ENCODE results near the gene IL27RA.

Gene IL27RA

GRCh38 chr19:14058182-14059092 is 26.9 kb downstream of the IL27RA start:
- no peak for DNase-seq (ENCODE audit: low read depth in 3 of 3)

- peak in 1 of 3 experiments; percentile 54 for DNase-seq (ENCODE audit: low read depth in 3 of 3)
Observed at GRCh38 chr19:14059093-14059480, 27.5 kb downstream of the IL27RA start.

GRCh38 chr19:14059652-14060155 is 28.1 kb downstream of the IL27RA start:
- no peak for DNase-seq (ENCODE audit: low read depth in 3 of 3)

- no peak for DNase-seq (ENCODE audit: low read depth in 3 of 3)
Observed at GRCh38 chr19:14061081-14061749, 29.7 kb downstream of the IL27RA start.

- DNase-seq (ENCODE audit: low read depth in 3 of 3) = no peak
Observed at GRCh38 chr19:14061751-14062557, 30.4 kb downstream of the IL27RA start, which contains the start of gene PALM3. Gene PALM3 (minus strand): TSS chr19:14062076. CDS start chr19:14061980, 96 bp downstream.

- DNase-seq (ENCODE audit: low read depth in 3 of 3) = no peak
Observed at GRCh38 chr19:14062558-14062855, 30.9 kb downstream of the IL27RA start.

GRCh38 chr19:14063105-14063504 is 31.5 kb downstream of the IL27RA start:
- no peak for DNase-seq (ENCODE audit: low read depth in 3 of 3)

GRCh38 chr19:14066134-14066533 is 34.6 kb downstream of the IL27RA start:
- DNase-seq (ENCODE audit: low read depth in 3 of 3) = no peak

- DNase-seq (ENCODE audit: low read depth in 3 of 3) = no peak
Observed at GRCh38 chr19:14070268-14071050, 38.9 kb downstream of the IL27RA start.

GRCh38 chr19:14072535-14073260 is 41.1 kb downstream of the IL27RA start, which contains the start of gene MISP3:
Gene MISP3 (plus strand): TSS chr19:14072786. CDS start chr19:14073310, 524 bp downstream.
- DNase-seq (ENCODE audit: low read depth in 3 of 3) = peak in 1 of 3 experiments; percentile 55

- peak in 2 of 3 experiments; percentile 59 to 73 for DNase-seq (ENCODE audit: low read depth in 3 of 3)
Observed at GRCh38 chr19:14073261-14073924, 41.8 kb downstream of the IL27RA start.

GRCh38 chr19:14073925-14074838 is 42.6 kb downstream of the IL27RA start:
- DNase-seq (ENCODE audit: low read depth in 3 of 3) = peak in 1 of 3 experiments; percentile 40

GRCh38 chr19:14078411-14078810 is 46.8 kb downstream of the IL27RA start:
- DNase-seq (ENCODE audit: low read depth in 3 of 3) = no peak

GRCh38 chr19:14080887-14081796 is 49.6 kb downstream of the IL27RA start:
- peak; percentile 97 to 100 (median 99) for DNase-seq (ENCODE audit: low read depth in 3 of 3)

- DNase-seq (ENCODE audit: low read depth in 3 of 3) = peak in 1 of 3 experiments; percentile 19
Observed at GRCh38 chr19:14081797-14082674, 50.5 kb downstream of the IL27RA start.

GRCh38 chr19:14082675-14082960 is 51.1 kb downstream of the IL27RA start:
- DNase-seq (ENCODE audit: low read depth in 3 of 3) = no peak

All from stimulated activated CD4-positive, alpha-beta T cell treated with anti-CD3 and anti-CD28 coated beads, TNF-alpha, amount 100 ng/mL, for 24 hours (primary cell).